Measurements from ENCODE around the gene LRRC1. TPM values are rescaled to one million over a fixed set of nuclear protein-coding genes. Genes with fewer than 3 reads are reported as not detected.

Gene LRRC1
- total and polyA plus RNA-seq, 7 experiments from 2014 or later, result 1.2 to 3.6 (median 2.0) TPM

- intact Hi-C loops (cut with micrococcal nuclease), result loop anchor here (2.0 to 10.0 kb wide), 9 partner anchors 63 to 1219 kb away; partner anchors contain the start of genes ELOVL5 (in 1 of the 2), FBXO9 (in 1 of the 2), GSTA4 (in 1 of the 2) and TRAM2 (in 1 of the 2)
- Mint-ChIP-seq H3K27ac (peak overlapping the region in 8 of 9 donors; percentile 32 to 91 (median 63)), H3K36me3 (peaks cover 0 to 6% (median 0%) of the 10 kb centered on the region in 5 donors), H3K27me3 (peaks cover 6 to 55% (median 18%) of the 10 kb centered on the region in 5 donors), H3K9me3 (peaks cover 0 to 4% (median 0%) of the 10 kb centered on the region in 11 donors), H3K4me1 (peaks cover 21 to 33% (median 28%) of the 10 kb centered on the region in 7 donors), H3K4me3 (peak overlapping the region; percentile 93 to 97 (median 95))
- H3K4me1 ChIP-seq (ENCODE audit: control insufficient read depth in 2 of 2, insufficient read depth in 2 of 2, low read length in 2 of 2), result peaks cover 7 to 13% of the 10 kb centered on the region in 2 donors
- peak in 2 of 9 donors; percentile 13 to 18 for DNase-seq
- CTCF ChIA-PET, result no interaction called here
- ATAC-seq, result no peak
- peaks cover 0 to 8% of the 10 kb centered on the region in 2 donors for H3K27me3 ChIP-seq (ENCODE audit: control insufficient read depth in 2 of 2, insufficient read depth in 2 of 2, low read length in 2 of 2)
- POLR2A ChIA-PET, result interaction anchor here (0.6 kb wide), 1 partner anchor 248 kb away, joined by 3 read pairs; no protein-coding TSS in a partner anchor
- H3K9me3 ChIP-seq (ENCODE audit: control insufficient read depth in 2 of 3, low read length in 3 of 3), result no peaks in the 10 kb centered on the region
- H3K36me3 ChIP-seq (ENCODE audit: control insufficient read depth in 2 of 3, insufficient read depth in 3 of 3, low read length in 3 of 3), result no peaks in the 10 kb centered on the region
- H3K4me3 ChIP-seq (ENCODE audit: low read length), result peak overlapping the region; percentile 96
- H3K27ac ChIP-seq (ENCODE audit: low read depth, low read length), result peak overlapping the region; percentile 43
These were observed 516 bp downstream of the LRRC1 start for GRCh38 chr6:53795340-53795701.

GRCh38 chr6:53795702-53796450 lies 1.1 kb downstream of the LRRC1 start:
- peak overlapping the region; percentile 0 to 91 (median 66) for H3K27ac Mint-ChIP-seq
- Histone ChIP-seq H3K9me3 (ENCODE audit: control insufficient read depth in 2 of 3, low read length in 3 of 3) (no peaks in the 10 kb centered on the region), H3K36me3 (ENCODE audit: control insufficient read depth in 2 of 3, insufficient read depth in 3 of 3, low read length in 3 of 3) (no peaks in the 10 kb centered on the region), H3K4me1 (ENCODE audit: control insufficient read depth in 2 of 2, insufficient read depth in 2 of 2, low read length in 2 of 2) (peaks cover 7 to 13% of the 10 kb centered on the region in 2 donors), H3K27ac (ENCODE audit: low read depth, low read length) (no peak overlapping the region), H3K4me3 (ENCODE audit: low read length) (peak overlapping the region; percentile 96), H3K27me3 (ENCODE audit: control insufficient read depth in 2 of 2, insufficient read depth in 2 of 2, low read length in 2 of 2) (peaks cover 0 to 8% of the 10 kb centered on the region in 2 donors)
- peaks cover under 1 to 52% (median 15%) of the 10 kb centered on the region in 5 donors for H3K27me3 Mint-ChIP-seq
- intact Hi-C loops (cut with micrococcal nuclease), result loop anchor here (2.0 to 10.0 kb wide), 9 partner anchors 63 to 1219 kb away; partner anchors contain the start of genes ELOVL5 (in 1 of the 2), FBXO9 (in 1 of the 2), GSTA4 (in 1 of the 2) and TRAM2 (in 1 of the 2)
- POLR2A ChIA-PET, result no interaction called here
- DNase-seq (peak in 7 of 9 donors; percentile 2 to 27 (median 17)), ATAC-seq (no peak)
- peaks cover 0 to 4% (median 0%) of the 10 kb centered on the region in 11 donors for H3K9me3 Mint-ChIP-seq
- peak overlapping the region; percentile 93 to 97 (median 95) for H3K4me3 Mint-ChIP-seq
- H3K36me3 Mint-ChIP-seq, result peaks cover 0 to 6% (median 0%) of the 10 kb centered on the region in 5 donors
- CTCF ChIA-PET, result interaction anchor here (0.6 kb wide), 1 partner anchor 79 kb away, joined by 3 read pairs; no protein-coding TSS in a partner anchor
- H3K4me1 Mint-ChIP-seq, result peaks cover 21 to 33% (median 30%) of the 10 kb centered on the region in 7 donors

GRCh38 chr6:53796451-53796780 lies 1.6 kb downstream of the LRRC1 start:
- Mint-ChIP-seq H3K4me3 (peak overlapping the region; percentile 93 to 97 (median 95)), H3K27ac (peak overlapping the region in 6 of 9 donors; percentile 1 to 69 (median 50)), H3K27me3 (peaks cover 0 to 46% (median 12%) of the 10 kb centered on the region in 5 donors), H3K4me1 (peaks cover 21 to 33% (median 30%) of the 10 kb centered on the region in 7 donors), H3K36me3 (peaks cover 0 to 6% (median 0%) of the 10 kb centered on the region in 5 donors), H3K9me3 (peaks cover 0 to 4% (median 0%) of the 10 kb centered on the region in 11 donors)
- intact Hi-C loops (cut with micrococcal nuclease), result loop anchor here (10.0 kb wide), 5 partner anchors 452 to 1132 kb away; partner anchors contain the start of genes ELOVL5 (in 1 of the 2) and GSTA4 (in 1 of the 2)
- no peak overlapping the region for H3K4me3 ChIP-seq (ENCODE audit: low read length)
- H3K27ac ChIP-seq (ENCODE audit: low read depth, low read length), result no peak overlapping the region
- ChIA-PET CTCF (interaction anchor here (0.6 kb wide), 1 partner anchor 79 kb away, joined by 3 read pairs; no protein-coding TSS in a partner anchor), POLR2A (no interaction called here)
- H3K36me3 ChIP-seq (ENCODE audit: control insufficient read depth in 2 of 3, insufficient read depth in 3 of 3, low read length in 3 of 3), result no peaks in the 10 kb centered on the region
- peaks cover 7 to 13% of the 10 kb centered on the region in 2 donors for H3K4me1 ChIP-seq (ENCODE audit: control insufficient read depth in 2 of 2, insufficient read depth in 2 of 2, low read length in 2 of 2)
- no peaks in the 10 kb centered on the region for H3K9me3 ChIP-seq (ENCODE audit: control insufficient read depth in 2 of 3, low read length in 3 of 3)
- ATAC-seq, result no peak
- no peak for DNase-seq
- H3K27me3 ChIP-seq (ENCODE audit: control insufficient read depth in 2 of 2, insufficient read depth in 2 of 2, low read length in 2 of 2), result peaks cover 0 to 8% of the 10 kb centered on the region in 2 donors

- Histone ChIP-seq H3K27ac (ENCODE audit: low read depth, low read length) (no peak overlapping the region), H3K9me3 (ENCODE audit: control insufficient read depth in 2 of 3, low read length in 3 of 3) (no peaks in the 10 kb centered on the region), H3K4me3 (ENCODE audit: low read length) (no peak overlapping the region), H3K36me3 (ENCODE audit: control insufficient read depth in 2 of 3, insufficient read depth in 3 of 3, low read length in 3 of 3) (no peaks in the 10 kb centered on the region), H3K4me1 (ENCODE audit: control insufficient read depth in 2 of 2, insufficient read depth in 2 of 2, low read length in 2 of 2) (peaks cover 7 to 13% of the 10 kb centered on the region in 2 donors), H3K27me3 (ENCODE audit: control insufficient read depth in 2 of 2, insufficient read depth in 2 of 2, low read length in 2 of 2) (peaks cover 0 to 6% of the 10 kb centered on the region in 2 donors)
- Mint-ChIP-seq H3K9me3 (peaks cover 0 to 4% (median 0%) of the 10 kb centered on the region in 11 donors), H3K27me3 (peaks cover 0 to 43% (median 9%) of the 10 kb centered on the region in 5 donors), H3K4me1 (peaks cover 21 to 33% (median 30%) of the 10 kb centered on the region in 7 donors), H3K36me3 (peaks cover 0 to 6% (median 0%) of the 10 kb centered on the region in 5 donors), H3K4me3 (peak overlapping the region in 7 of 10 donors; percentile 5 to 96 (median 95)), H3K27ac (peak overlapping the region in 1 of 9 donors; percentile 69)
- DNase-seq (no peak), ATAC-seq (no peak)
- intact Hi-C loops (cut with micrococcal nuclease), result loop anchor here (10.0 kb wide), 5 partner anchors 452 to 1132 kb away; partner anchors contain the start of genes ELOVL5 (in 1 of the 2) and GSTA4 (in 1 of the 2)
- ChIA-PET CTCF (no interaction called here), POLR2A (no interaction called here)
These were observed 2.0 kb downstream of the LRRC1 start for GRCh38 chr6:53796791-53797190.

- ChIA-PET CTCF (no interaction called here), POLR2A (interaction anchor here (1.2 kb wide), 1 partner anchor 279 kb away, joined by 3 read pairs; no protein-coding TSS in a partner anchor)
- H3K4me3 ChIP-seq (ENCODE audit: low read length), result no peak overlapping the region
- H3K4me1 ChIP-seq (ENCODE audit: control insufficient read depth in 2 of 2, insufficient read depth in 2 of 2, low read length in 2 of 2), result peaks cover 7 to 13% of the 10 kb centered on the region in 2 donors
- no peak for ATAC-seq
- DNase-seq, result no peak
- H3K27me3 ChIP-seq (ENCODE audit: control insufficient read depth in 2 of 2, insufficient read depth in 2 of 2, low read length in 2 of 2), result peaks cover 0 to under 1% of the 10 kb centered on the region in 2 donors
- Mint-ChIP-seq H3K4me1 (peaks cover 21 to 33% (median 30%) of the 10 kb centered on the region in 7 donors), H3K4me3 (peak overlapping the region in 6 of 10 donors; percentile 0 to 95 (median 9)), H3K27me3 (peaks cover 0 to 43% (median 6%) of the 10 kb centered on the region in 5 donors), H3K27ac (peak overlapping the region in 3 of 9 donors; percentile 2 to 8 (median 6)), H3K9me3 (peaks cover 0 to 4% (median 0%) of the 10 kb centered on the region in 11 donors), H3K36me3 (peaks cover 0 to 6% (median 0%) of the 10 kb centered on the region in 5 donors)
- H3K27ac ChIP-seq (ENCODE audit: low read depth, low read length), result no peak overlapping the region
- intact Hi-C loops (cut with micrococcal nuclease), result loop anchor here (10.0 kb wide), 5 partner anchors 453 to 1133 kb away; partner anchors contain the start of genes ELOVL5 (in 1 of the 2) and GSTA4 (in 1 of the 2)
- H3K36me3 ChIP-seq (ENCODE audit: control insufficient read depth in 2 of 3, insufficient read depth in 3 of 3, low read length in 3 of 3), result no peaks in the 10 kb centered on the region
- no peaks in the 10 kb centered on the region for H3K9me3 ChIP-seq (ENCODE audit: control insufficient read depth in 2 of 3, low read length in 3 of 3)
These were observed 2.5 kb downstream of the LRRC1 start for GRCh38 chr6:53797304-53797703.

GRCh38 chr6:53799340-53799739 lies 4.5 kb downstream of the LRRC1 start:
- Mint-ChIP-seq H3K27ac (no peak overlapping the region), H3K4me1 (peaks cover 10 to 18% (median 13%) of the 10 kb centered on the region in 7 donors), H3K27me3 (peaks cover 0 to 29% (median 0%) of the 10 kb centered on the region in 5 donors), H3K36me3 (peaks cover 0 to 3% (median 0%) of the 10 kb centered on the region in 5 donors), H3K9me3 (peaks cover 0 to 1% (median 0%) of the 10 kb centered on the region in 11 donors), H3K4me3 (no peak overlapping the region)
- DNase-seq (no peak), ATAC-seq (no peak)
- H3K36me3 ChIP-seq (ENCODE audit: control insufficient read depth in 2 of 3, insufficient read depth in 3 of 3, low read length in 3 of 3), result no peaks in the 10 kb centered on the region
- H3K27me3 ChIP-seq (ENCODE audit: control insufficient read depth in 2 of 2, insufficient read depth in 2 of 2, low read length in 2 of 2), result no peaks in the 10 kb centered on the region
- H3K27ac ChIP-seq (ENCODE audit: low read depth, low read length), result no peak overlapping the region
- no peak overlapping the region for H3K4me3 ChIP-seq (ENCODE audit: low read length)
- H3K9me3 ChIP-seq (ENCODE audit: control insufficient read depth in 2 of 3, low read length in 3 of 3), result no peaks in the 10 kb centered on the region
- ChIA-PET CTCF (interaction anchor here (0.6 kb wide), 1 partner anchor 9 kb away, joined by 3 read pairs; no protein-coding TSS in a partner anchor), POLR2A (interaction anchor here (1.0 kb wide), 1 partner anchor 10 kb away, joined by 3 read pairs; no protein-coding TSS in a partner anchor)
- peaks cover 0 to 4% of the 10 kb centered on the region in 2 donors for H3K4me1 ChIP-seq (ENCODE audit: control insufficient read depth in 2 of 2, insufficient read depth in 2 of 2, low read length in 2 of 2)
- intact Hi-C loops (cut with micrococcal nuclease), result loop anchor here (10.0 kb wide), 5 partner anchors 455 to 1135 kb away; partner anchors contain the start of genes ELOVL5 (in 1 of the 2) and GSTA4 (in 1 of the 2)

Measured in naive thymus-derived CD4-positive, alpha-beta T cell (primary cell).